Putamen (tissue), 1 donor: Measurements from ENCODE around the gene ATG13.
"Not testable (repeated sequence)": the region's sequence is repeated elsewhere in the genome, so short reads cannot be mapped to it uniquely, and the experiment has no call there.

Source experiments
- DNase-seq: peaks from one replicate; pipeline ENCODE4 v3.0.0-alpha.2; 2016; ENCODE audit warnings: low spot score

Gene ATG13

DNA sequence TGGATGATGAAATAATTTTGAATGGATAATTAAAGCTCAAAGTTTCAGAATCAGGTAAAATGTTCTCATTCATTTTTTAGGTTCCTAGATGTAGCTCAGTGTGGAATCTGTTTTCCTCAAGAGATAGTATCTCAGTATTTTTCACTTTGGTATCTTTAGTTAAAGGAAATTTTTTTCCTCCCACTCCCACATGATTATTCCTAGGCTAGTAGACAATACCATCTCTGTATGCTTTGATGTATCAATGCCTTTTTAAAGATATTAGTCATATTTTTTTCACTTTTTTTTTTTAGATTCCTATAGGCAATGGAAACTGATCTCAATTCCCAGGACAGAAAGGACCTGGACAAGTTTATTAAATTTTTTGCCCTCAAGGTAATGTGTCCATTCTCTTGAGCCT is 26.6 kb downstream of the ATG13 start:
- DNase-seq: no peak

GRCh38 chr11:46649180-46649738 is 31.9 kb downstream of the ATG13 start:
- peak; percentile 92 for DNase-seq

DNA sequence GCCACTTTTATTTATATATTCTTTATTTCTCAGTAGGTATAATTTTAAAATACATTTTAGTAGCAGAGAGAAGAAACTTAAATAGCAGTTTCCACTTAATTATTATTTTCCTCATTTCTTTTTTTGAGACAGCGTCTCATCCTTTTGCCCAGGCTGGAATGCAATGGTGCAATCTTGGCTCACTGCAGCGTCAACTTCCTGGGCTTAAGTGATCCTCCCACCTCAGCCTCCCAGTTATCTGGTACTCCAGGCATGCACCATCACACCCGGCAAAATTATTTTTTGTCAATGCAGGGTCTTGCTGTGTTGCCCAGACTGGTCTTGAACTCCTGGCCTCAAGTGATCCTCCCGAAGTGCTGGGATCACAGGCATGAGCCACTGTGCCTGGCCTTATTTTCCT is 38.3 kb downstream of the ATG13 start:
- no peak for DNase-seq

DNA sequence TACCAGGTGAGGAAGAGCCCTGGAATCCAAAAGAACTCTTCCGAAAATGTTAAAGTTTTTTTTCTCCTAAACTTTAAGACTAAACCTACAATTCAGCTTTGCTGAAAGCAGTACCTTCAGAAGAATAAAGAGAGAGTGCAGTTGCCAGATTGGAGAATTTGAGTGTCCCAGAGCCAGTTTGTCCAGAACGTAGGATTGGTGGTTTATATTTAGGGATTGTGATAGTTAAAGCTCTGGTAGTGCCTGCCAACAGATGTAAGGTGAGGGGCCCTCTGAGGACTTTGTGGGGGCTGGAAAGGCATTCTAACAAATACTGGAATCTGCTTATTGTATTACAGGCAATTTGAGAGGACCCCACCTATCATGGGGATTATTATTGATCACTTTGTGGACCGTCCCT is 39.8 kb downstream of the ATG13 start:
- no peak for DNase-seq

GRCh38 chr11:46658259-46658658 is 40.9 kb downstream of the ATG13 start:
- DNase-seq: no peak

- no peak for DNase-seq
Observed at GRCh38 chr11:46659908-46660307, 42.6 kb downstream of the ATG13 start.

- no peak for DNase-seq
Observed at GRCh38 chr11:46661836-46662235, 44.5 kb downstream of the ATG13 start.

GRCh38 chr11:46662366-46662765 is 45.0 kb downstream of the ATG13 start:
- no peak for DNase-seq

- peak; percentile 77 for DNase-seq
Observed at GRCh38 chr11:46663277-46663940, 46.1 kb downstream of the ATG13 start.

GRCh38 chr11:46664612-46665011 is 47.3 kb downstream of the ATG13 start:
- DNase-seq: no peak

GRCh38 chr11:46665356-46665755 is 48.0 kb downstream of the ATG13 start:
- DNase-seq: no peak

GRCh38 chr11:46666516-46666915 is 49.2 kb downstream of the ATG13 start:
- DNase-seq: no peak

DNA sequence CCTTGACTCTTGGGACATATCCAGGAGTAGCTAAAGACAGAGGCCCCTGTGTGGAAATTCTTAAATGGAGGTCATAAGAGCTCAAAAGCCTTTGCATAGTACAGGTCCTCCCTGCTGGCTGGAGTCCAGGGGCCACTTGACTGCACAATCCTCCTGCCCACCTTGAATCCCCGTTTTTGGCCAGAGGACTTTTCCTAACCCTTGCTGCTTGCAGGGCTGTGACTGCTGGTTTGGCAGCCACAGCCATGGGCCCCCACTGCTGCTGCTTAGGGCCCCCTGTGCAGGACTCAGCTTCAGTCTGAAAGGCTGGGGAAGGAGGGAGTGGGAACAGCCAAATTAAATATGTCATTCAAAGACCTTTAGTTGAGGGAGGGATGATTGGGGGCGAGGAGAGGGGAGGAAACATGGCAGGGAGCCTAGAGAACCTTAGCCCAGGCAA is 49.7 kb downstream of the ATG13 start:
- no peak for DNase-seq

DNA sequence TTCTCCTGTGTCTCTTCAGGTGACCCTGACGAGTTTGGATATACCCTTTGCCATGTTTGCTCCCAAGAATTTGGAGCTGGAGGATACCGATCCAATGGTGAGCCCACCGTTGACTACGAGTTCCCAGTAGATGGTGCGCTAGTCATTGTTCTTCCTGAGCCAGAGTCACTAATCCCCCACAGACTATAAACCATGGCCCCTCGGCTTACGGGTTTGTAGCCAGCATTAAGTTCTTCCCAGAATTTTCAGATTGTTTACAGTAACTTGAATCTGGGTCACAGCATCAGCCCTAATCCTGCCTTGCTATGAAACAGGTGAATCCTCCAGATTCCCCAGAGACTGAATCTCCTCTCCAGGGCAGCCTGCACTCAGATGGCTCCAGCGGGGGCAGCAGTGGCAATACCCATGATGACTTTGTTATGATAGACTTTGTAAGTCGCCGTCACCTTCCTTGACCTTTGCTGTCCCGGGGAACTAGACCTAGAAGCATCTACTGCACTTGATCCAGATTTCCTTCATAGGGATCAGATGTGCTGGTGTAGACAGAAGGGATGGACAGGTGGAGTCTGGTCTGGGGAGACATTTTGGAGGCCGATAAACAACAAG is 51.2 kb downstream of the ATG13 start:
- DNase-seq: no peak

- no peak for DNase-seq
Observed at GRCh38 chr11:46669711-46670139, 52.4 kb downstream of the ATG13 start.

- DNase-seq: not testable (repeated sequence)
Observed at GRCh38 chr11:46670521-46670920, 53.2 kb downstream of the ATG13 start.

- DNase-seq: no peak
Observed at GRCh38 chr11:46671958-46672315, 54.6 kb downstream of the ATG13 start.

GRCh38 chr11:46672381-46672839 is 55.1 kb downstream of the ATG13 start:
- DNase-seq: no peak

DNA sequence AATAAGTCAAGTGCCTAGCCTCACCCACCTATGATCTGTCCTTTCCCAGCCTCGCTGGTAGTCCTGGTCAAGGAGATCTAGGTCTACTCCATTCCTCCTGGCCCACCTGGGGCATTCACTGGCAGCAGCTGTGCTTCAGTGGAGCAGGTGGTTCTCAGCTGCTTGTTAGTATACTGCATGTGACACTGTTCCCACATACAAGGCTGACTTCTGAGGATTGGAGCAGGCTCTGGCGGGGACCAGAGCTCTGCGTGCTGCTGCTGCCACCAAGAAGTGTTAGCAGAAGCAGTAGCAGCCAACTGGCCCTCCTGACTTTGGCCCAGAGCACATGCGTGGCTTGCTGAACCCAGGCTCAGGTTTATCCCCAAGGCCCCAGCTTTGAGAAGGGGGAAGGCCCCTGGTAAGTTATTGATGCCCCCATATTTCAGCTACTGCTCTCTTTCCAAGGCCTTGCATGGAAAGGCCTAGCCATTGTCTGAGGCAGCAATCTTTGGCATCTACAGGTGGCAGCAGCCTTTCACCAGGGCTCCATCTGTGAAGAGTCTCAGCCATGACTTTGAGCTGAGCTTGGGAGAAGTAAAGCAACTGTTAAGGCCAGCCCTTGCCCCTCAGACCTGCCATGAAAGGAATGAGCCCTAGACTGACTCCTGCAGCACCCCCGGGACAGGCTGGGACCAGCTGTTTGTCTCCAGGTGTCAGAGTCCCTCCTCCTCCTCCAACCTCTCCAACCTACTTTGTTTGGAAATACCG is 56.5 kb downstream of the ATG13 start:
- DNase-seq: no peak

DNA sequence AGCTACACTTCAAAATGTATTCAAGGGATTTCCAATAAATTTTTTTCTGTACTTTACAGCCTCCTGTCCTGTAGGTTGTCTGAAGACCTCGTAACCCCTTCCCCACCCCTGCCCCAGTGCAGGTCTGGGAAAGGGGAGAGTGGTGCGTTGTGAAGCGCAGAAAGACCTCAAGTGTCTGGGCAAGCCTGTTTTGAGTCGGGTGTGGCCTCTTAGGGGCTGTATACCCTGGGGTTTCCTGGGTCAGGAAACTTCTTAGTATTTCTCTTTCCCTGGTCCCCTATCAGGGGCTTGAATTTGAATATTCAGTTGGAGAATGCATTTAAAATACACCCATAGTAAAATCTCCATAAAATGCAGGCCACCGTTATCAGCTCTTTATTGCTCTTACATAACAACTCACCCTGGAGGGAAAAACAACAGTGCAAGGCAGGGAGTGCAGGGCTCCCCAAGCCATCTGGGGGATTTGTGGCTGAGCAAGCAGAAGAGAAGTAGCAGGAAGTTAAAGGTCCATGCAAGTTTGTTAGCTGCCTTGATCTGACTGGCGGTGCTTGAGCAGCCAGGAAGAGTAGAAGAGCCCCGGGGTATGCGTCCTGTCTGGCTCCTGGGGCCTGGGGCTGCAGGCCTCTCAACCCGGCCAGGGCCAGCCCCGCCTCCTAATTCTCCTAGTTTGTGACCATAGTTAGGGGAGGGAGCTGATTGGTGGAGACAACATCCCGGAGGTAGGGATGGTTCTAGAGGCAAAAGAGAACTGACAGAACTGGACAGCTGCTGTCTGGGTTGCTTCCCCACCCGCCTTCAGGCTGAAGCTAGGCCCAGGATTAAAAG is 57.3 kb downstream of the ATG13 start:
- DNase-seq: no peak

- peak; percentile 74 for DNase-seq
Observed at GRCh38 chr11:46675288-46675851, 58.0 kb downstream of the ATG13 start.

DNA sequence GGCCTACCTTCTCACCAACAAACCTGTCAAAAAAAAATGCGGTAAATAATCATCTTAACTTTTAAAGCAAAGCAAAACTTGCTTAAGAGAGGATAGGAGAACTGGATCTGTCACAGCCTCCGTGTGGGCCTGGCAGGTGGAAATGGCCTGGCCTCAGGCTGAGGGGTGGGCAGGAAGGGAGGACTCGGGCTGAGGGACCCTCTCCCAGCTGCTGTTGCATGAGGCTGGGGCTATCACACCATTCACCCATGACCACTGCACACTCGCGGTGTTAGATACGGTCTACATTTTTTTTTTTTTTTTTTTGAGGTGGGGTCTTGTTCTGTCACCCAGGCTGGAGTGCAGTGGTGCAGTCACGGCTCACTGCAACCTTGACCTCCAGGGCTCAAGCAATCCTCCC is 58.6 kb downstream of the ATG13 start:
- DNase-seq: no peak
